GM21423 (cell line): ENCODE results near the gene MYRF.

Experiments
- ATAC-seq: cut with Tn5 transposase; IDR thresholded peaks from one replicate; pipeline ENCODE4 v1.9.1; 2021; ENCODE audit warnings: mild to moderate bottlenecking, moderate library complexity; ENCODE audit not compliant: unreplicated experiment

Gene MYRF

DNA sequence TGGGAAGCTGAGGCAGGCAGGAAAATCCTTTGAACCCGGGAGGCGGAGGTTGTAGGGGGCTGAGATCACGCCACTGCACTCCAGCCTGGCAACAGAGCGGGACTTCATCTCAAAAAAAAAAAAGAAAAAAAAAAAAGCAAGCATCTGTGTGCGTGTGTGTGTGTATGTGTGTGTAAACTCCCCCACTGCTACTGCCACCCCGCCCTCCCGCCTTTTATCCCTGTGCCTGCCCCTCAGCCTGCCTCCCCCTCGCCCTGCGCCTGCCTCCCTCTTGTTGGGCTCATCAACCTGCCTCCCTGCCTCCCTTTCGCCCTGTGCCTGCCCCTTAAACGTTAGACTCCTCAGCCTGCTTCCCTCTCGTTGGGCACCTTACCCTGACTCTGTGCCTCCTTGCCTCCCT is 22.0 kb downstream of the MYRF start:
- no peak for ATAC-seq

DNA sequence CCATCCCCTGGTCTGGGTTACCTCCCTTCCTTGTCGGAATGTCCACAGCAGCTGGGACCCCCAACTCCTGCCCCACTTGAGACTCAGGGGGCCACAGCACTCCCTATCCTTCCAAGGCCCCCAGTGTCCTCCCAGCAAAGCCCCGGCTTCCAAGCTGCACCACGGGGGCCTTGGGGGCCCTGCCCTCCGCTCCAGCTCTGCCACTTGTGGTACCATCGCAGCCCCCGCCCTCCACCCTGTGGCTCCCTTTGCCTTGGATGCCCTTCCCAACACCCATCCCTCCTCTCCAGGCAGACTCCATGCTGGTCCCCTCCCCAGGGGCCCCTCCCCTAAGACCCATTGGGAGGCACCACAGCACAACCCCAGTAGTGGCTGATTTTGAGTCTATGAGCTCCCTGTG is 22.7 kb downstream of the MYRF start:
- ATAC-seq, result no peak

DNA sequence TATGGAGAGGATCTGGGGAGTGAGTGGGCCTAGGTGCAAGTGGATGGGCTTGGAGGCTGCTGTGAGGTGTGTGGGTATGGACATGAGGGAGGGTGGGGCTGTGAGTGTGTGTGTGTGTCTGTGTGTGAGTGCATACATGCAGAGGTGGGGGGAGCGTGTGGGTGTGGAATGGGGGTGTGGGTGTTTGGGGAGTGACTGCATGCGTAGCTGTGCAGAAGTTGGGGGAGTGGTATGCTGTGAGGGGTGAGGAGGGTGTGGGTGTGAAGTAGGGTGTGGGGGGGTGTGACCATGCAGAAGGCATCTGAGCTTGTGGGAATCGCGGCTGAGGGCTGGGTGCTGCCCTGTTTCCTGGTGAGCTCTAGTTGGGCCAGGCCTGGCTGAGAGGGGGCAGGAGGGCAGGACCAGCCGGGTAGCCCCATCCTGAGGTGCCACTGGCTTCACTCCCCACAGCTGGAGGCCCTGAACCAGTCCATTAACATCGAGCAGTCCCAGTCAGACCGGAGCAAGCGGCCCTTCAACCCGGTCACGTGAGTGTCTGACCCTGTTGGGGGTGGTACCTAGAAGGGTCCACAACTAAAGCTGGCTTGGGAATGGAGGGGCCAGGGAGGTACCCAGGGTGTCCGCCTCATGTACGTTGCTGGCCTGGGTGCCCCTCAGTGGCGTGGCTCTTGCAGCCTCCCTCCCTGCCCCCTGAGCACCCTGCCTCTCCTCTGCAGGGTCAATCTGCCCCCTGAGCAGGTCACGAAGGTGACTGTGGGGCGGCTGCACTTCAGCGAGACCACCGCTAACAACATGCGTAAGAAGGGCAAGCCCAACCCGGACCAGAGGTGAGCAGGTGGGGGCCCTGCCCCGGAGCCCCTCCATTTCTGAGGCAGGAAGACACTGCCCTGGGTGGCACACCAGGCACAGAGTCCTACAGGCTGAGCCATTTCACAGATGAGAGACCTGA is 23.4 kb downstream of the MYRF start:
- ATAC-seq, result no peak

DNA sequence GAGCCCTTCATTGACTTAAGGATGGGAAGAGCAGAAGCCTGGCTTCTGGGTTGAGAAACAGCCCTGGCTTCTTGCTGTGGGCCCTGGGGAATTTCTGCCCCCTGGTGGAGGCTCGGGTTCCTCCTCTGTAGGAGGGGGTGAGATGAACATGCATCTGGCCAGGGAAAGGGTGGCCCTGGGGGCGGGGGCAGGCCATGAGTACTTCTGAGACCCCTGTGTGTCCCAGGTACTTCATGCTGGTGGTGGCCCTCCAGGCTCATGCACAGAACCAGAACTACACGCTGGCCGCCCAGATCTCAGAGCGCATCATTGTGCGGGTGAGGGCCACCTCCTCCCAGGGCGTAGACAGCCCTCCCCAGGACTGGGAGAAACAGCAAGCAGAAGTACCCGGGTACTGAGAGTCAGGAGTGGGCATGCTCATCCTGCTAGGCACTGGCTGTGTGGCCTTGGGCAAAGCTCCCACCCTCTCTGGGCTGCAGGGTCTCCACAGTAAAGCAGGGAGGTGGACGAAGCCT is 24.2 kb downstream of the MYRF start:
- ATAC-seq, result no peak

DNA sequence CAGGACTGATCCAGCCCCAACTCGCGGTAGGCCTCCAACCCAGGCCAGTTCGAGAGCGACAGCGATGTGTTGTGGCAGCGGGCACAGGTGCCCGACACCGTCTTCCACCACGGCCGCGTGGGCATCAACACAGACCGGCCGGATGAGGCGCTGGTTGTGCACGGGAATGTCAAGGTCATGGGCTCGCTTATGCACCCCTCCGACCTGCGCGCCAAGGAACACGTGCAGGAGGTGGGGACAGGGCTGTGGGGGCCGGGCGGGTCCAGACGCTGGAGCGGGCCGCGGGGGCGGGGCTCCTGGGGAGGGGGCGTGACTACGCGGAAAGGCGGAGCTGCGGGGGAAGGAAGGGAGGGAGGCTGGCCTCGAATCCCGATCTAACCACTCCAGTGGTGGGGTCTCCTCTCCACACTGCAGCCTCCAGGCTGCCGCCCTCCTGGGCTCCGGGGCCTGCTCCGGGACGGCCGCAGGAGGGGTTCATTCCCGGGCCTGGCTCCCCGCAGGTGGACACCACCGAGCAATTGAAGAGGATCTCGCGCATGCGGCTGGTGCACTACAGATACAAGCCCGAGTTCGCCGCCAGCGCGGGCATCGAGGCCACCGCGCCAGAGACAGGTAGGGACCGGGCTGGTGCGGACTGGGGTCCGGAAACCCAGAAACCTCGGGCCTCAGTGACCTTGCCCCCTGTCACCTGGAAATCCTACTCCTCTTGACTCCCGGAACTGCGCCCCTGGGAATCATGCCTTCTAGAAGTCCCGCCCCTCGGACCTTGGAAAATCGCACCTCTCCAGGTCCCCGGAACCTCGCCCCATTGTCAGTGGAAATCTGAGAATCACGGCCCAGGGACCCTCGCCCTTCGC is 25.0 kb downstream of the MYRF start:
- ATAC-seq, result no peak

DNA sequence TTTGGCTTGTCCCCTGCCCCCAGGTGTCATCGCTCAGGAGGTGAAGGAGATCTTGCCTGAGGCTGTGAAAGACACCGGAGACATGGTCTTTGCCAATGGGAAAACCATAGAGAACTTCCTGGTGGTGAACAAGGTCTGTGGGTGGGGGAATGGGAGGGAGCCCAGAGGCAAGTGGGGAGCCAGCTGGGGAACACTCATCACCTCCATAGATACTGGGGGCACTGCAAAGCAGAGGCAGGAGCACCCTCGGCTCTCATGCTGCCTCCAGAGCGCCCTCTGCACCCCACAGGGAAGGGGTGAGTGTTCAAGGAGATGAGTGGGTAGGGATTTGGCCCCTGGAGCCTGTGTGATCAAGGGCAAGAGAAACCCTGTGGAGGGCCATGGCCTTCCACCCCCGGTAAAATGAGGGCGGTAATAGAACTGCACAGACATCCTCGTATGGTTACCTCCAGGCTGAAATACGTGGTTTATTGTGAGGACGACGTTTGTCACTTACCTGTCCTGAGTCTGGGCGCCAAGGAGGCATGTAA is 26.0 kb downstream of the MYRF start:
- no peak for ATAC-seq

DNA sequence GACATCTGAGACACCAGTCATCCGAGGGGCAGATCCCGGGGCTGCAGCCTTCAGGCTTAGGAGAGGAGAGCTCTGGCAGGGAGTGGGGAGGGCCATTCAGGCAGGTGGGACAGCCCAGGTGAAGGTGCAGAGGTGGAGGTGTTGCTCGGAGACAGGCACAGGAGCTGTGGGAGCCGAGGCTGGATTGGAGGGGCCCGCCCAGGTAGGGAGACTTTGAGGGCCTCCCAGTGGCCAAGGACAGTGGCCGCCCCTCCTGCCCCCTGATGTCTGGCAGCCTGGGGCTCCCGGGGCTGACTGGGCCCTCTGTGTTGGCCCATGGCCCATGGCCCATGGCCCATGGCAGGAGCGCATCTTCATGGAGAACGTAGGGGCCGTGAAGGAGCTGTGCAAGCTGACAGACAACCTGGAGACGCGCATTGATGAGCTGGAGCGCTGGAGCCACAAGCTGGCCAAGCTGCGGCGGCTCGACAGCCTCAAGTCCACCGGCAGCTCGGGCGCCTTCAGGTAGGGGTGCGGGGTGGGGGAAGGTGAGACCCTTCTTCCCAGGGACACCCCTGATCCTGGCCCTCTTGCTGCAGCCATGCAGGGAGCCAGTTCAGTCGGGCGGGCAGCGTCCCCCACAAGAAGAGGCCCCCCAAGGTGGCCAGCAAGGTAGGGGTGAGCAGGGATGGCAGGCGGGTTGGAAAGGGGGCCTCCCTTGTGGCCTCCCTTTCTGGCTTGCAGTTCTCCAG is 26.6 kb downstream of the MYRF start:
- no peak for ATAC-seq

DNA sequence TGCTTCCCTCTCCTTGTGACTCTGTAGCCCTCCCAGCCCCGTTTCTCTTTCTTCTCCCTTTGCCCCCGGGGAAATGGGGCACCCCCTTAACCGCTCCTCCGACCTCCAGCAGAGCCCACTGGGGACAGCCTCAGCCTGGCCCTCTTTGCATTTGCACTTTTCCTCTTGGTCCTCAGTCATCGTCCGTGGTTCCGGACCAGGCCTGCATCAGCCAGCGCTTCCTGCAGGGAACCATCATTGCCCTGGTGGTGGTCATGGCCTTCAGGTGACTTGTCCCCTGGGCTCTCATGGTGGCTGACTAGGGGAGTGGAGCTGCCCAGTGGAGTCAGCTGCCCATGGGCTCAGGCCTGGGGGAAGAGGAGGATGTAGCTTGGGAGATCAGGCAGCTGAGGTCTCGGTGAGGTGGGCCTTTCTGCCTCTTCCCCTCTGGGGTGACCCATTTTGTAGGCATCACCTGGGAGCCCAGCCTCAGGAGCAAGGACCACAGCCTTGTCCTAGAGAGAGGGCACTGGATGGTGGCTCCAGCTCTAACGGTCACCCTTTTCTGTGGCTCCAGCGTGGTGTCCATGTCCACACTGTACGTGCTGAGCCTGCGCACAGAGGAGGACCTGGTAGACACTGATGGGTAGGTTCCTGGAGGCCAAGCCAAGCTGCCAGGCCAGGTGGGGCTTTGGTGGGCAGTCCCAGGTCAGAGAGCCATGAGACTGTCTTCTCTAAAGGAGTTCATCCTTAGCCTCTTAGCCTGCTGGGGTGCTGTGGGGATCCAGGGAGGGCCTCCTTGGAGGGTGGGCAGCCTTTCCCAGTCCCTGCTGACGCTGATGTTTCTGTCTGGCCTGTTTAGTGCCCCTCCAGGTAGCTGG is 27.5 kb downstream of the MYRF start:
- ATAC-seq, result no peak

DNA sequence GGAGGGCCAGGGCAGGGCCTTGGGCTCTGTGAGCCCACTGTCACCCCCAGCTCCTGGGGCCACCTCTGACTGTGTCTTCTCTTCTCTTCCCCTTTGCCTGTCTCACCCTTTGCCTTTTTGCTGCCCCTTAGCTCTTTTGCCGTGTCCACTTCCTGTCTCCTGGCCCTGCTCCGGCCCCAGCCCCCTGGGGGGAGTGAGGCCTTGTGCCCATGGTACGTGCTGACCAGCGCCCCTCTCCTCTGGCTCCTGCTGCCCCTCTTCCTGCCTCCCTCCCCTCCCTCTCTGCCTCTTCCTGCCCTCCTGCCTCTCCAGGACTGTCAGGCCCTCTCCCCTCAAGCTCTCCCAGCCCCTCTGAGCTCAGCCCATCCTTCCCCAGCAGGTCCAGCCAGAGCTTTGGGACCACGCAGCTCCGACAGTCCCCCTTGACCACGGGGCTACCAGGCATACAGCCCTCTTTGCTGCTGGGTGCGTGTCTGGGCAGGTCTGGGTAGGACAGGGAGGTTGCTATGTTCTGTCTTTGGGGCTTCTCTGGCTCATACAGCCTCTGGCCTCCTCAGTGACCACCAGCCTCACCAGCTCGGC is 28.2 kb downstream of the MYRF start:
- ATAC-seq, result no peak

DNA sequence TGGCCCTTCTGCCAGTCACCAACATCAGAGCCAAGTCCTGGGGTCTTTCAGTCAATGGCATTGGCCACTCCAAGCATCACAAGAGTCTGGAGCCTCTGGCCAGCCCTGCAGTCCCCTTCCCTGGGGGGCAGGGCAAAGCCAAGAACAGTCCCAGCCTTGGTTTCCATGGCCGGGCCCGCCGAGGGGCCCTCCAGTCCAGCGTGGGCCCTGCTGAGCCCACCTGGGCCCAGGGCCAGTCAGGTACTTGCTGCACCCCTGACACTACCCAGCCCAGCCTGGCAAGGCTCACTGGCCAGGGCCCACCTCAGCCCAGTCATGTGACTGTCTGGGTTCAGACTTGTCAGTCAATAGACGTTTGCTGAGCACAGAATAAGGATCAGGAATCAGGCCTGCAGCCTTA is 29.1 kb downstream of the MYRF start:
- no peak for ATAC-seq

DNA sequence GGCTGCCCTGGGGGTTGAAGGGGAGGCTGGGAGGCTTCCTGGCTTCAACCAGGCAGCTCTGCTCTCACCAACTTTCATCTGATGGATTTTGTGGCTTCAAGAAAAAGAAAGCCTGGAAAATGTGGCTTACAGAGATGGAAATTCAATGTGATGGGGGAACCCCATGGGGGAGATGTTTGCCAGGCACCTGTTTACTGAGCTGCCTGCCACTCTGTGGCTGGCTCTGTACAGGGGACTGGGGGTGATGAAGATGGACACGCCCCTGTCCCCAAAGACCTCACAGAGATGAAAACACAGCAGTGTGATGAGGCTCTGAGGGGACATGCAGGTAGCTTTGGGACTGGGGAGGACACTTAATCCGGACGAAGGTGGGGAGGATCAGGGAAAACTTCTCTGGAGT is 29.9 kb downstream of the MYRF start:
- ATAC-seq, result no peak

DNA sequence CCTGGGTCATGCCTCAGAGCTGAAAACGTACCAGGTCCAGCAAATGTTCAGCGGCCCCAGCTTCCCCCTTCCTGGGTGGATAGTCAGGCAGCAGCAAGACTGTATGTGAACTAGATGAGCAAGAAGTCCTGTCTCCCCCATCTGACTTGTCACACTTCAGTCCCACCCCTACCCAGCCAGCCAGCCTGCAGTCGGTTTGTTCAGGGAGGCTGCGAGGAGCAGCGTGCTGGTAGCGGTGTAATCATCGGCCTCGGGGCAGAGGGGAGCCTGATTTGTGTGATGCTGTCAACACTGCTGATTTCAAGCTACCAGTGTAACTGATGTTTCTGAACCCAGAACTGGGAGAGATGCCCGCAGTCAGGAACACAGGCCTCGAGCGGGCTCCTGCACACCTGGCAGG is 30.4 kb downstream of the MYRF start:
- ATAC-seq, result no peak

DNA sequence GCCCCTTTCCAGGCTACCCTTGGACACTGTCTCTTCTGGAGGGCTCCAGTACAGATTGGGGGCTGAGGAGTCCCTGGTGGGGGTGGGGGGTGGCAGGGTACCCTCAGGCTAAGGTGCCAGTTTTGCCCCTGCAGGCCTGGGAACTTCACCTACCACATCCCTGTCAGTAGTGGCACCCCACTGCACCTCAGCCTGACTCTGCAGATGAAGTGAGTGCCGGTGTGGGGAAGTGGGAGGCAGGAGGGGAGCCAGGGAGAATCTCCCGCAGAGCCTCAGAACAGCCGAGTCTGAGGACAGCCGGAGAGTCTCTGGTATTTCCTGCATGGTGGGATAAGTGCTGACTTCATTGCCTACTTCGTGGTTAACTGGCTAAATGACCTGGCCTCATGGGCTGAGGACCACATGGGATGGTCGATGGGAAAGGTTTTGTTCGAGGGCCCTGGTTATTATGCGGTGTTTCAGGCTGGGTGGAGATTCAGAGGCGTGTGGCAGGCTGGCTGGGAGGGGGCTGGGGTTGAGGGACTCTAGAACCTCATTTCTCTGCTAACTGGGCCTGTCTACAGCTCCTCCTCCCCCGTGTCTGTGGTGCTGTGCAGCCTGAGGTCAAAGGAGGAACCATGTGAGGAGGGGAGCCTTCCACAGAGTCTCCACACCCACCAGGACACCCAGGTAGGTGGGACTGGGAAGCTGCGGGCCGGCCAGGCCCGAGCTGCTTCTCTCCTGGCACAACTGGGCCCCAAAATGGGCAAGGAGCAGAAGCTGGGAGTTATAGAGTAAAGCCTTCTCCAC is 31.5 kb downstream of the MYRF start:
- no peak for ATAC-seq

DNA sequence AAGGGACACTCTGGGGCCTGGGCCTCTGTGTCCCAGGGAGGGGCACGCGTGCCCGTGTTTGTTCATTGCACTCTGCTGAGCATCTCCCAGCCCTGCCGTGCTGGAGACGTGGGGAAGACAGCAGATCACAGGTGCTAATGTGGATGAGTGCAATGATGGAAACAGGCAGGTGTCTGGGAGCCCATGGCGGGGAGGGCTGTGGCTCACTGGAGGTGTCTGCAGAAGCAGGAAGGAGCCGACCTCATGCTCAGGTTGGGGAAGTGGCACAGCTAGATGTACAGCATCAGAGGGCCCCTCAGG is 32.0 kb downstream of the MYRF start:
- no peak for ATAC-seq

DNA sequence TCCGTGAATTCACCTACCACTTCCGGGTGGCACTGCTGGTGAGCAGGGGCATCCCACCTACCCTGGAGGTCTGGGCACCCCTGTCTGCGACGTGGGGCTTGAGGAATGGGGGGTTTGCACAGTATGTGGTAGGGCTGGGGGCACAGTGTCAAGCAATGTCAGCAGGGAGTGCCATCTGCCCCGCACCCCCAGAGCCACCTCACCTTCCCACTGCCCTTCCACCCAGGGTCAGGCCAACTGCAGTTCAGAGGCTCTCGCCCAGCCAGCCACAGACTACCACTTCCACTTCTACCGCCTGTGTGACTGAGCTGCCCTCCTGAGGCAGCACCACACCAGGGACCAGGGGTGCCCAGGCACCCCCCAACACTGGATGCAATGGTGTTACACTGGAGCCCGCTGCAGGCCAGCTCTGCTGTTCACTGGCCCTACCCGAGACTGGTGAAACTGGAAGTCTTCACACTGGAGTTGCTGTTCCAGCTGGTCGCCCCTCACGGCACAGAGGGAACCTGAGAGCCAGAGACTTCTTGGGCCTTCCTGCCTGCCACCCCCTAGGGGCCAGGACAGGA is 33.5 kb downstream of the MYRF start:
- peak; percentile 42 for ATAC-seq

DNA sequence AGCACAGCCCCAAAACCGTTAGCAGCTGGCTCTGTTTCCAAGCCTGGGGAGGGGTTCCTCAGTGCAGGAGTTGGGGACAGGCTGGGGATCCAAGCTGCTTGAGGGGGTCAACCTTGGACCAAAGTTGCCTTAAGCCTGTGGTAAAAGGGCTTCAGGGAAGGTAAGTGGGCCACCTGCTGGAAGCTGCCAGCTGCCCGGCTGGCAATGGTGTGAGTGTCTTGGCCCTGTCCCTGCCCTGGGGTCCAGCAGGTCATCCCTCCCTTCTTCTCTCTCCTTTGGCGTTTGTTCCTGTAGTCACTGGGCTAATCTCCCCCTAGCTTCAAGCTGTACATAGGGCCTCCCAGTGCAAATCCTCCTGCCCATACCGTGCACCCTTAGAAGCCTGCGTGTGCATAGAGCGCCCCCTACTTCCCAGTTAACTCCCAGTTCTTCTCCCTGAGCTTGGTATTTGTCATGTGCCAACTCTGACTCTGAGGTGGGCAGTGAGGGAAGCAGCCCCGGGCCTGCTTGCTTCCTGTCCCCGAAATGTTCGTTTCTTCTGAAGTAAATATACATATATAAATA is 35.6 kb downstream of the MYRF start:
- ATAC-seq, result no peak

DNA sequence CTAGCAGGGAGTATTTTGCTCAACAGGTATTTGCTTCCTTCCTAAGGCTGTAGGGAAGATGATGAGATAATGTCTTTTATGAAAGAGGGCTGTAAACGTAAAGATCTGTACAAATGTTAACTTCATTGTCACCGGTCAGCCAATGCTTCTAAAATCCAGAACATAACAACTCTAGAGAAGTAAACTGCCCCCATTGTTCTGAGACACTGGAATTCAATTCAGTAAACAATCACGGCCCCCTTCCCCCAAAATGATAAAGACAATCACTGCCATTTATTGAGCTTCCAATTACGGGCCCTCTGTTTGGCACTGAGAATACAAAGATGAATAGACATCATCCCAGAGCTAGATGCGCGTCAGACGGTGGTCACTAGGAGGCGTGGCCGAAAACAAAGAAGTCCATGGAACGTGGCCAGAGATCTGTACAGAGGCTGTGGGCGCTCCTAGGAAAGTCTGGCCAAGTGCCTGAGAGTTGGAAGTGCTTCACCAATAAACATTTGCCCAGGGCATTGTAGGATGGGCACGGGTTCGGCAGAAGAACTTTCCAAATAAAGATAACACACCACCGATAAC is 39.4 kb downstream of the MYRF start:
- ATAC-seq, result peak; percentile 18
